ENCODE data around the gene KCNQ1. TPM values are rescaled to one million over a fixed set of nuclear protein-coding genes. Genes with fewer than 3 reads are reported as not detected.

The KCNQ1 gene
- total RNA-seq, 1 experiment from 2014 or later: 2.3 TPM

DNA sequence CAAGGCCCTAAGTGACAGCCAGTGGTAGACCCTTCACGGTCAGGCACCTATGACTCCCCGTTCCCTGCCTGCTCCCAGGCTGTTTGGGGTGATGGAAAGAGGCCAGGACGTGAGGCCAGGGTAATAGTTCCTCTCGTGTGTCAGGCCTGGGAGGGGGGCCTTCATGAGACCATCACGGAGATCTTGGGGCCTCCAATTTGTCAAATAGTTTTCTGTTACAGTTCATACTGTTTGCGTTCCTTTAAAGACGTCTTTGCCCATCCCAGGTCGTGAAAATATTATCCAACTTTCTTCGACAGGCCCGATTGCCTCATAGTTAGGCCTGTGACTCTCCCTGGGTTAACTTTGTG lies 317.2 kb downstream of the KCNQ1 start:
- no peak overlapping the region for H2AFZ ChIP-seq (ENCODE audit: low read length)
- no peak overlapping the region for H2BK15ac ChIP-seq (ENCODE audit: low read depth, low read length)
- no peak overlapping the region for H3K27ac ChIP-seq (ENCODE audit: insufficient read length, low read depth, low read length)
- H3K79me2 ChIP-seq (ENCODE audit: insufficient read depth, low read length): no peaks in the 10 kb centered on the region
- H2AK5ac ChIP-seq (ENCODE audit: insufficient read length, low read length): no peak overlapping the region
- peaks cover 0 to 6% of the 10 kb centered on the region in 2 experiments; a peak in 4 of 5 replicates for H3K9me3 Mint-ChIP-seq
- no peaks in the 10 kb centered on the region for H3K4me1 ChIP-seq (ENCODE audit: insufficient read depth, low read length)
- H3K56ac ChIP-seq (ENCODE audit: insufficient read length, low read depth, low read length): no peak overlapping the region
- no peaks in the 10 kb centered on the region for H3K9me3 ChIP-seq (ENCODE audit: control insufficient read depth, low read depth, low read length)
- no peaks in the 10 kb centered on the region for H4K20me1 ChIP-seq (ENCODE audit: control insufficient read depth, insufficient read depth, insufficient read length)
- H3K23ac ChIP-seq (ENCODE audit: insufficient read length, low read depth, low read length): no peak overlapping the region
- H2BK5ac ChIP-seq (ENCODE audit: insufficient read length, low read length): no peak overlapping the region
- H3K27me3 ChIP-seq (ENCODE audit: insufficient read depth, low read length): peaks cover 6% of the 10 kb centered on the region; the same call in 1 of the 2 replicates
- H3K27me3 Mint-ChIP-seq (ENCODE audit: low read depth): peaks cover 88% of the 10 kb centered on the region
- no peak overlapping the region for H3K4me2 ChIP-seq (ENCODE audit: insufficient read depth, insufficient read length, low read length)
- H2BK120ac ChIP-seq (ENCODE audit: low read depth, low read length, poor library complexity, severe bottlenecking): no peak overlapping the region
- no peaks in the 10 kb centered on the region for H3K23me2 ChIP-seq (ENCODE audit: insufficient read length, low read depth, low read length, poor library complexity, severe bottlenecking)
- no peak overlapping the region for H3K18ac ChIP-seq (ENCODE audit: insufficient read length, low read depth, low read length)
- no peak overlapping the region for H3K4me3 Mint-ChIP-seq
- H3K4me1 Mint-ChIP-seq: no peaks in the 10 kb centered on the region
- TF ChIP-seq, protein P1, sequence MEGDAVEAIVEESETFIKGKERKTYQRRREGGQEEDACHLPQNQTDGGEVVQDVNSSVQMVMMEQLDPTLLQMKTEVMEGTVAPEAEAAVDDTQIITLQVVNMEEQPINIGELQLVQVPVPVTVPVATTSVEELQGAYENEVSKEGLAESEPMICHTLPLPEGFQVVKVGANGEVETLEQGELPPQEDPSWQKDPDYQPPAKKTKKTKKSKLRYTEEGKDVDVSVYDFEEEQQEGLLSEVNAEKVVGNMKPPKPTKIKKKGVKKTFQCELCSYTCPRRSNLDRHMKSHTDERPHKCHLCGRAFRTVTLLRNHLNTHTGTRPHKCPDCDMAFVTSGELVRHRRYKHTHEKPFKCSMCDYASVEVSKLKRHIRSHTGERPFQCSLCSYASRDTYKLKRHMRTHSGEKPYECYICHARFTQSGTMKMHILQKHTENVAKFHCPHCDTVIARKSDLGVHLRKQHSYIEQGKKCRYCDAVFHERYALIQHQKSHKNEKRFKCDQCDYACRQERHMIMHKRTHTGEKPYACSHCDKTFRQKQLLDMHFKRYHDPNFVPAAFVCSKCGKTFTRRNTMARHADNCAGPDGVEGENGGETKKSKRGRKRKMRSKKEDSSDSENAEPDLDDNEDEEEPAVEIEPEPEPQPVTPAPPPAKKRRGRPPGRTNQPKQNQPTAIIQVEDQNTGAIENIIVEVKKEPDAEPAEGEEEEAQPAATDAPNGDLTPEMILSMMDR (conservative IDR thresholded peaks at IDR 0.05): no peak
- no peak overlapping the region for H3K14ac ChIP-seq (ENCODE audit: insufficient read depth, low read length)
- no peak overlapping the region for H3K4ac ChIP-seq (ENCODE audit: low read depth, low read length)
- H4K91ac ChIP-seq (ENCODE audit: insufficient read length, low read depth, low read length): no peak overlapping the region
- DNase-seq: no peak
- H4K8ac ChIP-seq (replicated peaks; ENCODE audit: insufficient read length, low read depth, low read length): no peak overlapping the region
- H2BK12ac ChIP-seq (ENCODE audit: insufficient read length, low read depth, low read length): no peak overlapping the region
- H4K5ac ChIP-seq (ENCODE audit: insufficient read length, low read depth, low read length): no peak overlapping the region
- H3T11ph ChIP-seq (ENCODE audit: low read length): no peak overlapping the region
- no peaks in the 10 kb centered on the region for H3K79me1 ChIP-seq (ENCODE audit: insufficient read depth, low read depth, low read length, poor library complexity, severe bottlenecking)
- no peak overlapping the region for H2BK20ac ChIP-seq (ENCODE audit: low read depth, low read length, poor library complexity, severe bottlenecking)
- peaks cover 0 to 2% (median 0%) of the 10 kb centered on the region in 3 experiments; a peak in 3 of 7 replicates for H3K36me3 Mint-ChIP-seq (ENCODE audit: insufficient read depth in 1 of 3, low read depth in 3 of 3)
- no CpG with 5 or more reads among the region's 10 CpGs for WGBS (ENCODE audit: extremely low coverage, insufficient read length, low lambda C conversion rate)
- no peak overlapping the region for H3K9ac ChIP-seq (ENCODE audit: extremely low read depth, insufficient read length, low read length)
- no peak overlapping the region for H3K27ac Mint-ChIP-seq

Measured in H9 (cell line).